HCT116 (cell line): ENCODE measurements around the gene SDK1.

Experiments
- EZH2 ChIP-seq: fragments of 200-600 bp; sonication (generic); IDR thresholded peaks from 2 replicates; pipeline ENCODE4 v1.6.1; 2017; ENCODE audit warnings: antibody characterized with exemption, mixed run types
- EZH2phosphoT487 ChIP-seq: fragments of 200-600 bp; IDR thresholded peaks from 2 replicates; pipeline ENCODE4 v1.6.1; 2018; ENCODE audit warnings: antibody characterized with exemption, borderline replicate concordance
- RAD21 ChIP-seq: IDR thresholded peaks from 2 replicates; pipeline ENCODE4 v1.6.1; 2012; ENCODE audit warnings: low read depth, mild to moderate bottlenecking
- SIN3A ChIP-seq: IDR thresholded peaks from 2 replicates; pipeline ENCODE4 v1.6.1; 2012; ENCODE audit warnings: low read depth
- ZNF274 ChIP-seq: fragments of 200-500 bp; sonication (Bioruptor generic); IDR thresholded peaks from 2 replicates; pipeline ENCODE4 v1.6.1; 2014; ENCODE audit warnings: mild to moderate bottlenecking, low read depth, low read length, inconsistent platforms
- TF ChIP-seq, protein P1 (sequence below), 3 experiments: fragments of 200-600 bp in 1 of 3; sonication (generic) in 1 of 3; IDR thresholded peaks in 2 of 3; conservative IDR thresholded peaks in 1 of 3; 2 replicates each; pipeline ENCODE4 v1.5.1; 2012 to 2017; ENCODE audit warnings: low read depth in 2 of 3, low read length in 2 of 3, antibody characterized with exemption in 1 of 3, borderline replicate concordance in 1 of 3, control low read depth in 1 of 3, mild to moderate bottlenecking in 1 of 3, mixed read lengths in 1 of 3, mixed run types in 1 of 3, moderate library complexity in 1 of 3; ENCODE audit not compliant: insufficient read depth in 1 of 3

DNA sequence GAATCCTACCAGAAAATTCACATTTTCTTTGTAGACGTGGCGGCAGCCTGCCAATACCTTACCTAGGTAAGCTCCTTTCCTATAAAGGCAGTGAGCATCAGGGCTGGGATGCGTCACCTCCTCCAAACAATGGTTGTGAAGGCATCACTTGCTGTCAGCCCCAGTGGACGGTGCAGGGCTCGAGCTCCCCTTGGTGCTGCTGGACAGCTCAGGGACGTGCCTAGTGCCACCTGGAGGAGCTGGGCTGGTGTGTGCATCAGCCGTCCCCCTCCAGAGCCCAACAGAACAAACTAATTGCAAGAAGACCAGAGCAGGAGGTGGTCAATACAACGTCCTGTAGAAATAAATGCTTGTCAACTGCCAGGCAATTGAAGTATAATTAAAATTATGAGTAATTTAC is 863.5 kb downstream of the SDK1 start:
- TF ChIP-seq ZNF274 (no peak), EZH2phosphoT487 (no peak), SIN3A (no peak), EZH2 (no peak), RAD21 (peak; percentile 30; the same call in 1 of the 2 replicates)
- TF ChIP-seq, protein P1, sequence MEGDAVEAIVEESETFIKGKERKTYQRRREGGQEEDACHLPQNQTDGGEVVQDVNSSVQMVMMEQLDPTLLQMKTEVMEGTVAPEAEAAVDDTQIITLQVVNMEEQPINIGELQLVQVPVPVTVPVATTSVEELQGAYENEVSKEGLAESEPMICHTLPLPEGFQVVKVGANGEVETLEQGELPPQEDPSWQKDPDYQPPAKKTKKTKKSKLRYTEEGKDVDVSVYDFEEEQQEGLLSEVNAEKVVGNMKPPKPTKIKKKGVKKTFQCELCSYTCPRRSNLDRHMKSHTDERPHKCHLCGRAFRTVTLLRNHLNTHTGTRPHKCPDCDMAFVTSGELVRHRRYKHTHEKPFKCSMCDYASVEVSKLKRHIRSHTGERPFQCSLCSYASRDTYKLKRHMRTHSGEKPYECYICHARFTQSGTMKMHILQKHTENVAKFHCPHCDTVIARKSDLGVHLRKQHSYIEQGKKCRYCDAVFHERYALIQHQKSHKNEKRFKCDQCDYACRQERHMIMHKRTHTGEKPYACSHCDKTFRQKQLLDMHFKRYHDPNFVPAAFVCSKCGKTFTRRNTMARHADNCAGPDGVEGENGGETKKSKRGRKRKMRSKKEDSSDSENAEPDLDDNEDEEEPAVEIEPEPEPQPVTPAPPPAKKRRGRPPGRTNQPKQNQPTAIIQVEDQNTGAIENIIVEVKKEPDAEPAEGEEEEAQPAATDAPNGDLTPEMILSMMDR (IDR thresholded peaks at IDR 0.05 in 2 of 3, conservative IDR thresholded peaks at IDR 0.05 in 1 of 3; ENCODE audit: borderline replicate concordance in 1 of 3, insufficient read depth in 1 of 3, low read depth in 2 of 3, low read length in 2 of 3) = peak in 2 of 3 experiments; percentile 10; a peak in 2 of 6 replicates
